Measurements from ENCODE around the gene TEKT5.
"Not testable (repeated sequence)": the region's sequence is repeated elsewhere in the genome, so short reads cannot be mapped to it uniquely, and the experiment has no call there.

DNA sequence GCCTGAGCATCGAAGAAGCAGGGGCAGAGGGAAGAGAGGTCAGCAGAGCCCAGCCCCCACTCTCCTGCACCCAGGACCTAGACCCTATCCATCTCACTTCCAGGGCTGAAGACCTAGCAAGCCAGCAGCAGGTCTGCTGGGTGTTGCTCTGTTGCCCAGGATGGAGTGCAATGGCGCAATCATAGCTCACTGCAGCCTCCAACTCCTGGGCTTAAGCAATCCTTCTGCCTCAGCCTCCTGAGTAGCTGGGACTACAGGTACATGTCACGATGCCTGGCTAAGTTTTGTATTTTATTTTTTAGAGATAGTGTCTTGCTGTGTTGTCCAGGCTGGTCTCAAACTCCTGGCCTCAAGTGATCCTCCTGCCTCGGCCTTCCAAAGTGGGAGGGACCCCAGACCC, 61.3 kb downstream of the TEKT5 start:
- TF ChIP-seq POLR2A (IDR thresholded peaks at IDR 0.05), result not testable (repeated sequence)
- TF ChIP-seq, protein P1, sequence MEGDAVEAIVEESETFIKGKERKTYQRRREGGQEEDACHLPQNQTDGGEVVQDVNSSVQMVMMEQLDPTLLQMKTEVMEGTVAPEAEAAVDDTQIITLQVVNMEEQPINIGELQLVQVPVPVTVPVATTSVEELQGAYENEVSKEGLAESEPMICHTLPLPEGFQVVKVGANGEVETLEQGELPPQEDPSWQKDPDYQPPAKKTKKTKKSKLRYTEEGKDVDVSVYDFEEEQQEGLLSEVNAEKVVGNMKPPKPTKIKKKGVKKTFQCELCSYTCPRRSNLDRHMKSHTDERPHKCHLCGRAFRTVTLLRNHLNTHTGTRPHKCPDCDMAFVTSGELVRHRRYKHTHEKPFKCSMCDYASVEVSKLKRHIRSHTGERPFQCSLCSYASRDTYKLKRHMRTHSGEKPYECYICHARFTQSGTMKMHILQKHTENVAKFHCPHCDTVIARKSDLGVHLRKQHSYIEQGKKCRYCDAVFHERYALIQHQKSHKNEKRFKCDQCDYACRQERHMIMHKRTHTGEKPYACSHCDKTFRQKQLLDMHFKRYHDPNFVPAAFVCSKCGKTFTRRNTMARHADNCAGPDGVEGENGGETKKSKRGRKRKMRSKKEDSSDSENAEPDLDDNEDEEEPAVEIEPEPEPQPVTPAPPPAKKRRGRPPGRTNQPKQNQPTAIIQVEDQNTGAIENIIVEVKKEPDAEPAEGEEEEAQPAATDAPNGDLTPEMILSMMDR (IDR thresholded peaks at IDR 0.05), result not testable (repeated sequence)

Measured in heart left ventricle (tissue), 13 donors.